HepG2 (cell line): ENCODE measurements around the gene SCYL1. TPM values are rescaled to one million over a fixed set of nuclear protein-coding genes. Genes with fewer than 3 reads are reported as not detected.

ENCODE experiments used
- AHDC1 ChIP-seq: sonication (generic); formaldehyde crosslinking; IDR thresholded peaks from 2 replicates; pipeline ENCODE4 v1.5.1; 2020; ENCODE audit warnings: mild to moderate bottlenecking, missing genetic modification reagents, borderline replicate concordance
- FOSL1 ChIP-seq: sonication (generic); formaldehyde crosslinking; IDR thresholded peaks from 2 replicates; pipeline ENCODE4 v1.9.0; 2021; ENCODE audit warnings: missing genetic modification reagents, borderline replicate concordance
- FOXM1 ChIP-seq: sonication (generic); formaldehyde crosslinking; IDR thresholded peaks from 2 replicates; pipeline ENCODE4 v1.5.0; 2020; ENCODE audit warnings: missing genetic modification reagents
- HMGA1 ChIP-seq: sonication (generic); formaldehyde crosslinking; conservative IDR thresholded peaks from 2 replicates; pipeline ENCODE4 v1.4.0; 2020; ENCODE audit warnings: missing genetic modification reagents
- KLF13 ChIP-seq: sonication (generic); formaldehyde crosslinking; IDR thresholded peaks from 2 replicates; pipeline ENCODE4 v1.4.0; 2020; ENCODE audit warnings: mild to moderate bottlenecking, missing genetic modification reagents
- NFE2L1 ChIP-seq: sonication (generic); formaldehyde crosslinking; IDR thresholded peaks from 2 replicates; pipeline ENCODE4 v1.4.0; 2020; ENCODE audit warnings: missing genetic modification reagents, mild to moderate bottlenecking, borderline replicate concordance
- RELA ChIP-seq: sonication (generic); formaldehyde crosslinking; IDR thresholded peaks from 2 replicates; pipeline ENCODE4 v1.4.0; 2020; ENCODE audit warnings: missing genetic modification reagents
- SRSF9 ChIP-seq: fragments of 200-400 bp; formaldehyde crosslinking; IDR thresholded peaks from 2 replicates; pipeline ENCODE4 v1.6.1; 2018; ENCODE audit warnings: borderline replicate concordance, mild to moderate bottlenecking, low read depth, low read length; ENCODE audit not compliant: insufficient read depth, poor library complexity, severe bottlenecking
- THAP8 ChIP-seq: sonication (generic); formaldehyde crosslinking; IDR thresholded peaks from 2 replicates; pipeline ENCODE4 v1.5.1; 2020; ENCODE audit warnings: missing genetic modification reagents, mild to moderate bottlenecking, borderline replicate concordance
- TMF1 ChIP-seq: sonication (generic); formaldehyde crosslinking; IDR thresholded peaks from 2 replicates; pipeline ENCODE4 v1.8.1; 2022; ENCODE audit warnings: low read depth, missing genetic modification reagents
- ZFP1 ChIP-seq: IDR thresholded peaks from 2 replicates; pipeline ENCODE4 v1.6.1; 2016
- ZFP62 ChIP-seq: sonication (generic); formaldehyde crosslinking; IDR thresholded peaks from 2 replicates; pipeline ENCODE4 v1.4.0; 2020; ENCODE audit warnings: missing genetic modification reagents
- ZNF274 ChIP-seq: sonication (generic); formaldehyde crosslinking; IDR thresholded peaks from 2 replicates; pipeline ENCODE4 v1.5.1; 2020; ENCODE audit warnings: mild to moderate bottlenecking, missing genetic modification reagents
- ZNF557 ChIP-seq: sonication (generic); formaldehyde crosslinking; IDR thresholded peaks from 2 replicates; pipeline ENCODE4 v1.4.0; 2020; ENCODE audit warnings: missing genetic modification reagents
- ZNF777 ChIP-seq: sonication (generic); formaldehyde crosslinking; IDR thresholded peaks from 2 replicates; pipeline ENCODE4 v1.4.0; 2020; ENCODE audit warnings: missing genetic modification reagents
- ZNF883 ChIP-seq: sonication (generic); formaldehyde crosslinking; IDR thresholded peaks from 2 replicates; pipeline ENCODE4 v1.5.1; 2020; ENCODE audit warnings: mild to moderate bottlenecking, missing genetic modification reagents; ENCODE audit errors: not compliant biosample characterization
- polyA plus RNA-seq, 8 experiments: library from polyadenylated mRNA; depleted of rRNA in 3 of 8; stranded (reverse) in 7 of 8; unstranded in 1 of 8; fragments of >200 nt; fragmentation: Illumina TruSeq in 4 of 8; extraction: Trizol in 4 of 8; gene quantifications; 2 replicates each; pipeline versions ENCODE4 v1.2.1 to v1.2.3, GENCODE V29; 2011 to 2016; ENCODE audit warnings: low read depth in 4 of 8, missing spikeins in 1 of 8, mixed read lengths in 1 of 8; ENCODE audit not compliant: insufficient read depth in 1 of 8
- total RNA-seq, 5 experiments: library from RNA; depleted of rRNA; stranded (reverse); fragments of >200 nt; fragmentation: Illumina TruSeq; extraction: Trizol; gene quantifications; 2 replicates each; pipeline ENCODE4 v1.2.3, GENCODE V29; 2016; ENCODE audit warnings: low read depth in 1 of 5
- TF ChIP-seq, protein P1 (sequence below): IDR thresholded peaks from 2 replicates; pipeline ENCODE4 v1.6.1; 2018; ENCODE audit warnings: missing genetic modification reagents, mild to moderate bottlenecking, missing compliant biosample characterization
- TF ChIP-seq, protein P2 (sequence below): conservative IDR thresholded peaks from 2 replicates; pipeline ENCODE4 v1.6.1; 2018; ENCODE audit warnings: missing genetic modification reagents
- TF ChIP-seq, protein P3 (sequence below): sonication (generic); formaldehyde crosslinking; IDR thresholded peaks from 2 replicates; pipeline ENCODE4 v1.4.0; 2020; ENCODE audit warnings: missing genetic modification reagents, borderline replicate concordance

Gene SCYL1
- total and polyA plus RNA-seq, 2 of the 13 experiments (the other 11 are each of a cell fraction or from before 2014, with no cell fraction given), result 65.9 to 103 TPM

DNA sequence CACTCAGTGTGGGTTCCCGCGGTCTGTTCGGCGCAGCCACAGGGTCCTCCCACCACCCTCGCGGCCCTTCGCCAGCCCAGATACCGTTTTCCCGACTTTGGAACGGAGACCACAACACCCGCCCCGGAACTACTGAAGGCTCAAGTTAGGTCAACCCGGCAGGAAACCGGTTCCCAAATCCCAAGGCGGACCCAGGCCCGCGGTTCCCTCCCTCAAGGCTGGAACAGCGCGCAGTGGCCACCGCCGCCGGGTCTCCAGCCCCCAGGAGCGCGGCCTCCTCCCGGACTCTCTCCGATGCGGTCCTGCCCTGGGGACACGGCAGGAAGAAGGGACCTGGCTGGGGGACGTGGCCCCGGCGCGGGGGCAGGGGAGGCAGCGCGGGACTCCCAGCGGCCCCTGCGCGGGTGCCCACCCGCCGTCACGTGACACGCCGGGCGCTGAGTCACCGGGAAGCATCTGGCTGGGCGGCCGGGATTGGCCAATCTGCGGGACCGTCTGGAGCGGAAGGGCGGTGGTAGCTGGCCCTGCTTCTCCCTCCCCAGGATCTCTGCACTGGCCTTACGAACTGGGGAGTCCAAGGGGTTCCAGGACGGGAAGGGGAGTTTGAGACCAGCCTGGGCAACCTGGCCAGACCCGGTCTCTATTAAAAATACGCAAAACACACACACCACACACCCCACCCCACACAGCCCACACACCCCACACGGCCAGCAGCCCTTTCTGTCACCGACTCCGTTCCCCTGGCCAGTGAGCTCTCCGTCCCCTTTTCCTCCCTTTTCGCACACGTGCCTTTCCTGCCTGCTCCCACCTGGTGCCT lies 47.5 kb upstream of the SCYL1 start (continued):
- TF ChIP-seq ZNF557 (0 out of 2 replicates have a peak, but pooled peaks have one; percentile 59), HMGA1 (no peak), ZNF777 (no peak; the same call in 1 of the 2 replicates), ZFP1 (CRISPR knock-in tag) (no peak), KLF13 (CRISPR knock-in tag) (no peak), TMF1 (CRISPR knock-in tag) (peak; percentile 70; the same call in 1 of the 2 replicates), THAP8 (CRISPR knock-in tag) (peak; percentile 61; the same call in 1 of the 2 replicates), ZFP62 (CRISPR knock-in tag) (no peak), ZNF883 (CRISPR knock-in tag) (peak; percentile 62), NFE2L1 (CRISPR knock-in tag) (peak; percentile 86; the same call in 1 of the 2 replicates), SRSF9 (no peak), ZNF274 (no peak), AHDC1 (0 out of 2 replicates have a peak, but pooled peaks have one; percentile 14), RELA (CRISPR knock-in tag) (peak; percentile 78; the same call in 1 of the 2 replicates), FOSL1 (CRISPR knock-in tag) (peak; percentile 93), FOXM1 (CRISPR knock-in tag) (no peak)
- TF ChIP-seq, protein P1, sequence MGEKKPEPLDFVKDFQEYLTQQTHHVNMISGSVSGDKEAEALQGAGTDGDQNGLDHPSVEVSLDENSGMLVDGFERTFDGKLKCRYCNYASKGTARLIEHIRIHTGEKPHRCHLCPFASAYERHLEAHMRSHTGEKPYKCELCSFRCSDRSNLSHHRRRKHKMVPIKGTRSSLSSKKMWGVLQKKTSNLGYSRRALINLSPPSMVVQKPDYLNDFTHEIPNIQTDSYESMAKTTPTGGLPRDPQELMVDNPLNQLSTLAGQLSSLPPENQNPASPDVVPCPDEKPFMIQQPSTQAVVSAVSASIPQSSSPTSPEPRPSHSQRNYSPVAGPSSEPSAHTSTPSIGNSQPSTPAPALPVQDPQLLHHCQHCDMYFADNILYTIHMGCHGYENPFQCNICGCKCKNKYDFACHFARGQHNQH (CRISPR knock-in tag), result no peak; the same call in none of the 2 replicates
- TF ChIP-seq, protein P2, sequence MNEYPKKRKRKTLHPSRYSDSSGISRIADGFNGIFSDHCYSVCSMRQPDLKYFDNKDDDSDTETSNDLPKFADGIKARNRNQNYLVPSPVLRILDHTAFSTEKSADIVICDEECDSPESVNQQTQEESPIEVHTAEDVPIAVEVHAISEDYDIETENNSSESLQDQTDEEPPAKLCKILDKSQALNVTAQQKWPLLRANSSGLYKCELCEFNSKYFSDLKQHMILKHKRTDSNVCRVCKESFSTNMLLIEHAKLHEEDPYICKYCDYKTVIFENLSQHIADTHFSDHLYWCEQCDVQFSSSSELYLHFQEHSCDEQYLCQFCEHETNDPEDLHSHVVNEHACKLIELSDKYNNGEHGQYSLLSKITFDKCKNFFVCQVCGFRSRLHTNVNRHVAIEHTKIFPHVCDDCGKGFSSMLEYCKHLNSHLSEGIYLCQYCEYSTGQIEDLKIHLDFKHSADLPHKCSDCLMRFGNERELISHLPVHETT (CRISPR knock-in tag), result peak; percentile 83
- TF ChIP-seq, protein P3, sequence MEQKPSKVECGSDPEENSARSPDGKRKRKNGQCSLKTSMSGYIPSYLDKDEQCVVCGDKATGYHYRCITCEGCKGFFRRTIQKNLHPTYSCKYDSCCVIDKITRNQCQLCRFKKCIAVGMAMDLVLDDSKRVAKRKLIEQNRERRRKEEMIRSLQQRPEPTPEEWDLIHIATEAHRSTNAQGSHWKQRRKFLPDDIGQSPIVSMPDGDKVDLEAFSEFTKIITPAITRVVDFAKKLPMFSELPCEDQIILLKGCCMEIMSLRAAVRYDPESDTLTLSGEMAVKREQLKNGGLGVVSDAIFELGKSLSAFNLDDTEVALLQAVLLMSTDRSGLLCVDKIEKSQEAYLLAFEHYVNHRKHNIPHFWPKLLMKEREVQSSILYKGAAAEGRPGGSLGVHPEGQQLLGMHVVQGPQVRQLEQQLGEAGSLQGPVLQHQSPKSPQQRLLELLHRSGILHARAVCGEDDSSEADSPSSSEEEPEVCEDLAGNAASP, result peak; percentile 74
